ENCODE results near the gene CACNA1C.

CACNA1C gene

GRCh38 chr12:2190085-2190484 lies 137.3 kb downstream of the CACNA1C start:
- DNase-seq (ENCODE audit: low read depth), result no peak
- TF ChIP-seq CTCF (IDR thresholded peaks at IDR 0.05; ENCODE audit: low read depth, low read length), result no peak
- H3K4me3 ChIP-seq (ENCODE audit: low read depth, low read length), result no peak overlapping the region

GRCh38 chr12:2190896-2191533 lies 138.2 kb downstream of the CACNA1C start:
- H3K4me3 ChIP-seq (ENCODE audit: low read depth, low read length), result no peak overlapping the region
- TF ChIP-seq CTCF (IDR thresholded peaks at IDR 0.05; ENCODE audit: low read depth, low read length) (no peak), MAX (IDR thresholded peaks at IDR 0.05; ENCODE audit: low read depth, low read length) (no peak), POLR2A (IDR thresholded peaks at IDR 0.05; ENCODE audit: extremely low read depth, insufficient read length) (no peak), MYC (IDR thresholded peaks at IDR 0.05; ENCODE audit: low read depth, low read length) (no peak)
- no peak for DNase-seq (ENCODE audit: low read depth)

- no peak for DNase-seq (ENCODE audit: low read depth)
- H3K4me3 ChIP-seq (ENCODE audit: low read depth, low read length), result no peak overlapping the region
- TF ChIP-seq MYC (IDR thresholded peaks at IDR 0.05; ENCODE audit: low read depth, low read length), result no peak
- no peak for TF ChIP-seq POLR2A (IDR thresholded peaks at IDR 0.05; ENCODE audit: extremely low read depth, insufficient read length)
- TF ChIP-seq MAX (IDR thresholded peaks at IDR 0.05; ENCODE audit: low read depth, low read length), result no peak; the same call in 1 of the 2 replicates
- TF ChIP-seq CTCF (IDR thresholded peaks at IDR 0.05; ENCODE audit: low read depth, low read length), result no peak
Observed at GRCh38 chr12:2191534-2192153, 138.9 kb downstream of the CACNA1C start.

- no peak for DNase-seq (ENCODE audit: low read depth)
- no peak overlapping the region for H3K4me3 ChIP-seq (ENCODE audit: low read depth, low read length)
- TF ChIP-seq POLR2A (IDR thresholded peaks at IDR 0.05; ENCODE audit: extremely low read depth, insufficient read length), result no peak
- no peak for TF ChIP-seq MAX (IDR thresholded peaks at IDR 0.05; ENCODE audit: low read depth, low read length)
- TF ChIP-seq MYC (IDR thresholded peaks at IDR 0.05; ENCODE audit: low read depth, low read length), result no peak
- no peak for TF ChIP-seq CTCF (IDR thresholded peaks at IDR 0.05; ENCODE audit: low read depth, low read length)
Observed at GRCh38 chr12:2192231-2192630, 139.4 kb downstream of the CACNA1C start.

- no peak for DNase-seq (ENCODE audit: low read depth)
- H3K4me3 ChIP-seq (ENCODE audit: low read depth, low read length), result no peak overlapping the region
- TF ChIP-seq MAX (IDR thresholded peaks at IDR 0.05; ENCODE audit: low read depth, low read length), result no peak
- TF ChIP-seq POLR2A (IDR thresholded peaks at IDR 0.05; ENCODE audit: extremely low read depth, insufficient read length), result no peak
- no peak for TF ChIP-seq MYC (IDR thresholded peaks at IDR 0.05; ENCODE audit: low read depth, low read length)
- TF ChIP-seq CTCF (IDR thresholded peaks at IDR 0.05; ENCODE audit: low read depth, low read length), result no peak
Observed at GRCh38 chr12:2194060-2194459, 141.3 kb downstream of the CACNA1C start.
